ENCODE data around the gene PEF1. TPM values are rescaled to one million over a fixed set of nuclear protein-coding genes. Genes with fewer than 3 reads are reported as not detected.

The PEF1 gene
- total RNA-seq, 1 experiment from 2014 or later, result 40.3 TPM

GRCh38 chr1:31584869-31585735 is 59.6 kb downstream of the PEF1 start:
- Histone ChIP-seq H3K9me3 (ENCODE audit: control insufficient read depth, low read depth, low read length) (no peaks in the 10 kb centered on the region), H3K18ac (ENCODE audit: insufficient read length, low read depth, low read length) (no peak overlapping the region), H2BK12ac (ENCODE audit: insufficient read length, low read depth, low read length) (no peak overlapping the region), H2BK120ac (ENCODE audit: low read depth, low read length, poor library complexity, severe bottlenecking) (no peak overlapping the region), H3K4me2 (ENCODE audit: insufficient read depth, insufficient read length, low read length) (no peak overlapping the region), H2BK20ac (ENCODE audit: low read depth, low read length, poor library complexity, severe bottlenecking) (no peak overlapping the region), H3K4me1 (ENCODE audit: insufficient read depth, low read length) (peaks cover 5% of the 10 kb centered on the region; the same call in 1 of the 2 replicates), H3K9ac (ENCODE audit: extremely low read depth, insufficient read length, low read length) (no peak overlapping the region), H4K20me1 (ENCODE audit: control insufficient read depth, insufficient read depth, insufficient read length) (no peaks in the 10 kb centered on the region), H3K14ac (ENCODE audit: insufficient read depth, low read length) (no peak overlapping the region), H4K5ac (ENCODE audit: insufficient read length, low read depth, low read length) (no peak overlapping the region), H4K8ac (replicated peaks; ENCODE audit: insufficient read length, low read depth, low read length) (no peak overlapping the region), H3K23me2 (ENCODE audit: insufficient read length, low read depth, low read length, poor library complexity, severe bottlenecking) (no peaks in the 10 kb centered on the region), H2BK5ac (ENCODE audit: insufficient read length, low read length) (no peak overlapping the region), H3K4ac (ENCODE audit: low read depth, low read length) (no peak overlapping the region), H3T11ph (ENCODE audit: low read length) (no peak overlapping the region), H4K91ac (ENCODE audit: insufficient read length, low read depth, low read length) (no peak overlapping the region), H3K56ac (ENCODE audit: insufficient read length, low read depth, low read length) (no peak overlapping the region), H2BK15ac (ENCODE audit: low read depth, low read length) (no peak overlapping the region), H2AFZ (ENCODE audit: low read length) (no peak overlapping the region), H3K23ac (ENCODE audit: insufficient read length, low read depth, low read length) (no peak overlapping the region), H3K79me1 (ENCODE audit: insufficient read depth, low read depth, low read length, poor library complexity, severe bottlenecking) (no peaks in the 10 kb centered on the region), H3K79me2 (ENCODE audit: insufficient read depth, low read length) (no peaks in the 10 kb centered on the region), H2AK5ac (ENCODE audit: insufficient read length, low read length) (no peak overlapping the region), H3K27me3 (ENCODE audit: insufficient read depth, low read length) (no peaks in the 10 kb centered on the region), H3K27ac (ENCODE audit: insufficient read length, low read depth, low read length) (no peak overlapping the region)
- no peak overlapping the region for H3K4me3 Mint-ChIP-seq
- TF ChIP-seq CTCF (conservative IDR thresholded peaks at IDR 0.05), result no peak
- no peaks in the 10 kb centered on the region; a peak in 1 of 7 replicates for H3K36me3 Mint-ChIP-seq (ENCODE audit: insufficient read depth in 1 of 3, low read depth in 3 of 3)
- no peak overlapping the region; a peak in 1 of 7 replicates for H3K27ac Mint-ChIP-seq
- no CpG with 5 or more reads among the region's 27 CpGs for WGBS (ENCODE audit: extremely low coverage, insufficient read length, low lambda C conversion rate)
- no peak for DNase-seq
- H3K9me3 Mint-ChIP-seq, result no peaks in the 10 kb centered on the region
- H3K4me1 Mint-ChIP-seq, result peaks cover 25 to 34% of the 10 kb centered on the region in 2 experiments
- H3K27me3 Mint-ChIP-seq (ENCODE audit: low read depth), result peaks cover 12% of the 10 kb centered on the region
